H54 (cell line): ENCODE measurements around the gene OPA1.

Experiments used
- DNase-seq: peaks from one replicate; pipeline ENCODE4 v3.0.0; 2011; ENCODE audit warnings: low spot score, mixed read lengths; ENCODE audit not compliant: insufficient read length
- FAIRE-seq: peaks from 3 replicates; lab custom pipeline; 2011; peaks lifted over from hg19 to GRCh38; lab: Jason Lieb, UNC
- POLR2A ChIP-seq: IDR thresholded peaks from 2 replicates; pipeline ENCODE4 v1.6.1; 2011; ENCODE audit warnings: low read depth, mild to moderate bottlenecking, low read length

The OPA1 gene

GRCh38 chr3:193648542-193649076, 55.6 kb downstream of the OPA1 start:
- FAIRE-seq (peak; percentile 50), DNase-seq (no peak)
- TF ChIP-seq POLR2A: no peak

DNA sequence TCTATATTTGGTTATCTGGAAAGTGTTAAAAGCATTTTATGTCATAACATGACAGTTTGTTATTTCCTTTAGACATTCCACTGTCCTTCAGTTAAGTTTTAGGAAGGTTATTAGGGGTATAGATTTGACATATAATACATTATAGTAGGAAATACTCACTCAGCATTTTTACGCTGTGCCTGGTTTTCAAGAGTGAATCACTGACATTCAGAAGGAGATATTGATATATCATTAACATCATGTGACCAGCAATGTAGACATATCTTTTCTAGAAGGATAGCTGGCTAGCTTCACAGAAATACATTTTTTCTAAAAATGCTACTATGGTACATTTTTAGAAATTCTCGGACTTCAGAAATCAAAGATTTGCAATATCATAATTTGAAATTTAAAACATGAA, 57.6 kb downstream of the OPA1 start:
- TF ChIP-seq POLR2A: no peak
- no peak for FAIRE-seq
- no peak for DNase-seq

- FAIRE-seq: peak; percentile 53
- no peak for TF ChIP-seq POLR2A
- no peak for DNase-seq
Measured at GRCh38 chr3:193655831-193656433, 62.9 kb downstream of the OPA1 start.

DNA sequence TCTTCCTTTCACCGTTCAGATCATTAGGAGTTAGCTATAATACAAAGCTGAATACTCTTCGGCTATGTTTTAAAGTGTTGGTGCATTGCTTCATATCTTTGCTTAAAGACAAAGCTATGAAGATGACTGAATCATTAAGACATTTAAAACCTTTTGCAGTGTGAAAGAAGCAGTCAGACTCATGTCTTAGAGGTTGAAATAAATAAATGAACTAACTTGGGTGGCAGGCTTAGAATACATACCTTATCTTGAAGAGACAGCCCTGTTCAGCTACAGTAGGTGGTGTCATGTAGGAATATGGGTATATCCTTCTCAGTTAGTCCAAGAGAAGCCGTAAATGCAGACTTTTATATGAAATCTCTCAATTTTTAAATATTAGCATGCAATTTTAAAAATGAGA, 63.4 kb downstream of the OPA1 start:
- DNase-seq: no peak
- TF ChIP-seq POLR2A: no peak
- FAIRE-seq: peak; percentile 52

- DNase-seq: no peak
- FAIRE-seq: no peak
- TF ChIP-seq POLR2A: no peak
Measured at GRCh38 chr3:193656878-193657282, 63.9 kb downstream of the OPA1 start.

- TF ChIP-seq POLR2A: no peak
Measured at GRCh38 chr3:193660171-193660570, 67.2 kb downstream of the OPA1 start.

DNA sequence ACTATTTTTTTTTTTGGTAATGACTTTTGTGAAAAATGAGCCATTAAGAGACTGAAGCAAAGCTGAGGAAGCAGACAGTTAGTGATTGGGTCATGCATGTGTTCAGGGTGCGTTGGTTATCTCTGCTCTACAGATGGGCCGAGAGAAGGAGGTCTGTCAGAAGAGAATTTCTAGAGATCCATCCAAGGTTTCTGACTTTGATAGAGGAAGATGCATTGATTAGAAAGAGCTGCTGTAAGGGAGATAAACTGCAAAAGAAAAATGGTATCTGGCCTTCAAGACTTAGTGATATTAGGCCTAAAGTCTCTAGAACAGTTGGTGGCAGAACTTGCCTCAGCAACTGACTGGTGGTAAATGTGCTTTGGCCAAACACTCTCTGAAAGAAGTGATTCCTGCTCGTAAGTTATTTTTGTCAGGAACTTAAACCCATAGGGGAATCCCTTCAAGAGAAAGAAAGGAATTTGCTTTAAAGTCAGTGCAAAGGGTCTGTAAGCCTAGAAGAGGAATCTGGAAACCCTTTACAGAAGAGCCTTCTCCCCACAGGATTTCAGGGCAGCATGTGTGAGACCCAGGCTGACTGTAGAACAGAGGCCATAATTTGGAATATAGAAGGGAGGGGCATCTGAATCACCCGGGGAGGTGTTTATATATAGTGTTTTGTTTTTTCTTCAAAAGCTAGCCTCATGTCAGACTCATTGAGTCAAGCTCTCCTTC, 67.8 kb downstream of the OPA1 start:
- DNase-seq: no peak
- no peak for TF ChIP-seq POLR2A
- FAIRE-seq: no peak

More at GRCh38 chr3:193660171-193660570, 67.2 kb downstream of the OPA1 start:
- no peak for DNase-seq
- no peak for FAIRE-seq

DNA sequence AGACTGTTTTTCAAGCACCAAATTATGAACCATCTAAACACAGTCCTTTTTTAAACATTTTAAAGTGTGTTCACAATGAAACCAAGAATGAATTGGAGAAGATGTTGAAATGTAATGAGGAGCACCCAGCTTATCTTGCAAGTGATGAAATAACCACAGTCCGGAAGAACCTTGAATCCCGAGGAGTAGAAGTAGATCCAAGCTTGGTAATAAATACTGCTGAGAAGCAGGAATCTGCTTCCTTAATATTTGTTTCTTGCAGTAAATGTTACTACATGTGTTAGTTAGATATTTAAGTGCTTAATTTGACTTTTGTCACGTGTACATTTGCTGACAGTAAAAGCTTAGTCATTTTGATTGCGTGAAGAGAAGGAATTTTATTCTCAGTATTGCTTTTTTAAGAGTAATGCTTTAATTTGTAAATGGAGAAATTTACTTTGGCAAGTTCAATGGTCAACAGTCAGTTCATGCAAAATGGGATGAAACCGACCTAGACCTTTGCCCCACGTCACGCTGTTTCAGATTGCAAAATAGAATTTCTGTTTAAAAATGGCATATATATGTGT, 69.8 kb downstream of the OPA1 start:
- DNase-seq (no peak), FAIRE-seq (peak; percentile 15)
- no peak for TF ChIP-seq POLR2A

- no peak for DNase-seq
- peak; percentile 71 for FAIRE-seq
- no peak for TF ChIP-seq POLR2A
Measured at GRCh38 chr3:193665370-193665989, 72.5 kb downstream of the OPA1 start.

DNA sequence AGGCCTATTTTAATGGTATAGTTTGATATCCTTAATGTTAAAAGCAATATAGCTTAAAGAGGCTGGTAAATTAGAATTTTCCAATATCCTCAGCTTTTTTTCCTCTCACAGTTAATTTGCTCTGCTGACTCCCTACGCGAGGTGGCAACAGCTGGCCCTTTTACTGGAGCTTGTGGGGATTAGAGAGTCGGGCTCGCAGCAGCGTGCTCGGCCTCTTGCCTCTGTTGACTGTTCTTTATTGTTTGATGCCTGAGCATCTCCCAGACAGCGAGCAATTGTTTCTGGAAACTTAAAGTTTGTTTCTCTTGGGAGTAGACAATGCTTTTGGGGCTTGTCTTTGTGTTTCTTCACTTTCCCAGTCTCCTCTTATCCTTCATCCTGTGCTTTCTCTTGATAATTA, 80.8 kb downstream of the OPA1 start:
- TF ChIP-seq POLR2A: no peak
- no peak for FAIRE-seq
- no peak for DNase-seq

- peak; percentile 91 for FAIRE-seq
- no peak for DNase-seq
- TF ChIP-seq POLR2A: no peak
Measured at GRCh38 chr3:193674714-193675113, 81.7 kb downstream of the OPA1 start.

DNA sequence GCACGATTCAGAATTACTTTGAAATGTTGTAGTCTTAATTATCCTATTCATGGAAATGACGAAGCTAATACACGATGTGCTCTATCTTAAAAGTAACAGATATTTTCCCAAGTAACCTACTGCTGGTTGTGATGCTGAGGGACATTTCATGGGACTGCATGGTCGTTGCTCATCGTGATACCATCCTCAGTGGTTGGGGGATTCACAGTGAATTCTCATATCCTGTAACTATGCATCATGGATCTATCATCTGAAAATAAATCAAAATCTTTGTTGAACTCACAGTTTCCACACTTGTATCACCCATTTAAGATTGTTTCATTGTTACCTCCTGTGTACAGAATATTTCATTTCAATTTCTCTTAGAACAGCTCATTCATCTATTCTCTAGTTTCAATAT, 84.7 kb downstream of the OPA1 start:
- FAIRE-seq: peak; percentile 95
- TF ChIP-seq POLR2A: no peak

DNA sequence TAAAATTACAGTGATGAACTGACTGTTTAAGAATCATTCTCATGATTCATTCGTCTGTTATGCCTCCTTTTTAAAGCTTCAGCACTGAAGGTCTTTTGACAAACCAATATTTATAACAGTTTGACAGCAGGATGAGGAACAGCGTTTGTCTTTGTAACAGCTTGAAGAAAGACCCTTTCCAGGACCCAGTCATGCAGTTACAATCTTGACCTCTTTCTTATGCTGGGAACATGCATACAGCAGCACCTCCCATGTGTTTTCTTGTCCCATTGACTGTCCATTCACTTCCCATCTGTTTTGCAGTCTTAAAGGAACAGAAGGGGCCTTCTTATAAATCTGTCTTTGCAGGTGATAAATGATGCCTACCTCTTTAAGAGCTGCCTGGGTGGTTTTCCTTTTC, 87.2 kb downstream of the OPA1 start:
- DNase-seq: no peak
- FAIRE-seq: peak; percentile 88
- TF ChIP-seq POLR2A: no peak

More for the DNA sequence above, 84.7 kb downstream of the OPA1 start:
- no peak for DNase-seq

GRCh38 chr3:193681631-193682030, 88.6 kb downstream of the OPA1 start:
- TF ChIP-seq POLR2A: no peak
- FAIRE-seq (peak; percentile 87), DNase-seq (no peak)
